ENCODE data around the gene PSMD11.
"Not testable (repeated sequence)": the region's sequence is repeated elsewhere in the genome, so short reads cannot be mapped to it uniquely, and the experiment has no call there.

Gene PSMD11

DNA sequence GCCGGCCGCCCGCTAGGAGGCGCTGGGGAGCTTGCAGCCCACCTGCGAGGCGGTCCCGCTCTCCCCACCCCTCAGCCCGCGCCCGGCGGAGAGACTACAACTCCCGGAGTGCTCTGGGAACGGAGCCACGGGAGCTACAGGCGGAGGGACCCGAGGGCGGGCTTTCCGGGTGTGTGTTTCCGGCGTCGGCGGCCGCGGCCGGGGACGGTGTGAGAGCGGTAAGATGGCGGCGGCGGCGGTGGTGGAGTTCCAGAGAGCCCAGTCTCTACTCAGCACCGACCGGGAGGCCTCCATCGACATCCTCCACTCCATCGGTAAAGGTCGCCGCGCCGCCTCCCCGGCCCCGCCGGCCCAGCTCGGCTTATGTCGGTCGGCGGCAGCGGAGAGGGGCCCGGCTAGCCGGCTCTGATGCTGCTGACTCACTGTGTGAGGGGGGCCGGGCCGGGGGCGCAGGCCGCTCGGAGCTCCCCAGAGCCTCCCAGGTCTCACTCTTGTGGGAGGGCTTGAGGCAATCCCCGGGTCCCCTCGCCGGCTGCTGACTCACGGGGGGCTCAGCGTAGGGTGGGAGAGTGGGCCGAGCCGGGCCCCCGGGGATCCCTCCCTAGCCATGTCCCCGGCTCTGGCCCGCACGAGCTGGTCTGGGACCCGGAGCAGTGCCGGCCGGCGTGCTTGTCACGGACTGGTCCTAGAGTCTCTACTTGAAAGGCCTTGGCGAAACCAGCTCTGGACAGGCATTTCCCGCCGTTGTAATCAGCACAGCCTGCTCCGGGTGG lies at the start of gene PSMD11:
TSS of gene PSMD11 (plus strand) at position 210 of the 773 bp plus-strand sequence. CDS start at position 224, 14 bp downstream.
- peak; percentile 98 for DNase-seq
- Histone ChIP-seq H3K9ac (ENCODE audit: low read depth, low read length) (peak within 1 kb of the TSS; percentile 84), H3K27me3 (ENCODE audit: insufficient read depth, low read length, poor library complexity) (peaks cover 3% of the 10 kb centered on the region), H3K27ac (ENCODE audit: low read length) (peak within 1 kb of the TSS; percentile 60), H3K36me3 (ENCODE audit: insufficient read depth, low read length) (peaks cover 42% of the 10 kb centered on the region), H3K9me3 (ENCODE audit: insufficient read depth, low read length, severe bottlenecking) (no peaks in the 10 kb centered on the region), H3K79me2 (ENCODE audit: insufficient read depth, low read length) (peaks cover 54% of the 10 kb centered on the region), H2AFZ (ENCODE audit: low read depth, low read length) (peak within 1 kb of the TSS; percentile 82), H3K4me1 (ENCODE audit: insufficient read depth, low read length) (peaks cover 32% of the 10 kb centered on the region), H4K20me1 (ENCODE audit: insufficient read depth, low read length) (peaks cover 23% of the 10 kb centered on the region; the same call in 1 of the 2 replicates), H3K4me3 (ENCODE audit: low read depth in 1 of 2, low read length in 2 of 2) (peak within 1 kb of the TSS; percentile 40 to 70; a peak in 3 of 4 replicates), H3K4me2 (ENCODE audit: insufficient read depth, low read length) (peak within 1 kb of the TSS; percentile 92)
- ATAC-seq (ENCODE audit: insufficient read depth, low read depth), result peak; percentile 96
- no peak for TF ChIP-seq EZH2 (IDR thresholded peaks at IDR 0.05; ENCODE audit: borderline replicate concordance, low read depth, low read length, severe bottlenecking)
- TF ChIP-seq, protein P1, sequence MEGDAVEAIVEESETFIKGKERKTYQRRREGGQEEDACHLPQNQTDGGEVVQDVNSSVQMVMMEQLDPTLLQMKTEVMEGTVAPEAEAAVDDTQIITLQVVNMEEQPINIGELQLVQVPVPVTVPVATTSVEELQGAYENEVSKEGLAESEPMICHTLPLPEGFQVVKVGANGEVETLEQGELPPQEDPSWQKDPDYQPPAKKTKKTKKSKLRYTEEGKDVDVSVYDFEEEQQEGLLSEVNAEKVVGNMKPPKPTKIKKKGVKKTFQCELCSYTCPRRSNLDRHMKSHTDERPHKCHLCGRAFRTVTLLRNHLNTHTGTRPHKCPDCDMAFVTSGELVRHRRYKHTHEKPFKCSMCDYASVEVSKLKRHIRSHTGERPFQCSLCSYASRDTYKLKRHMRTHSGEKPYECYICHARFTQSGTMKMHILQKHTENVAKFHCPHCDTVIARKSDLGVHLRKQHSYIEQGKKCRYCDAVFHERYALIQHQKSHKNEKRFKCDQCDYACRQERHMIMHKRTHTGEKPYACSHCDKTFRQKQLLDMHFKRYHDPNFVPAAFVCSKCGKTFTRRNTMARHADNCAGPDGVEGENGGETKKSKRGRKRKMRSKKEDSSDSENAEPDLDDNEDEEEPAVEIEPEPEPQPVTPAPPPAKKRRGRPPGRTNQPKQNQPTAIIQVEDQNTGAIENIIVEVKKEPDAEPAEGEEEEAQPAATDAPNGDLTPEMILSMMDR (IDR thresholded peaks at IDR 0.05; ENCODE audit: borderline replicate concordance, extremely low read depth, low read length, poor library complexity, severe bottlenecking), result no peak

DNA sequence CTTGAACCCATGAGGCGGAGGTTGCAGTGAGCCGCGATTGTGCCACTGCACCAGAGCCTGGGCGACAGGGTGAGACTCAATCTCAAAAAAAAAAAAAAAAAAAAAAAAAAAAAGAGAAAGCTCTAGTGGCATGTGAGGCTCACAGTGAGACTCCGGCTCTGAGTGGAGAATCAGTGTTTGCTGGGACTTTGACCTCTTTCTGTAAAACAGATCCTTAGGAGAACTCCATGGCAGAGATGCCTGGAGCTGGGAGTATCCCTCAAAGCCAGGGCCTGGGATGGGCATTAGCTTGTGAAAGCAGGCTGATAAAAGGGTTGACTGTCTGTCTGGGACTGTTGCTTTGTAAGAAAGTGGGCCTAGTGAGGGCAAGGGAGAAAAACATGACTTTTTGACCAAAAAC lies 48.0 kb upstream of the PSMD11 start:
- Histone ChIP-seq H2AFZ (ENCODE audit: low read depth, low read length) (no peak overlapping the region), H3K36me3 (ENCODE audit: insufficient read depth, low read length) (no peaks in the 10 kb centered on the region), H3K9me3 (ENCODE audit: insufficient read depth, low read length, severe bottlenecking) (no peaks in the 10 kb centered on the region), H4K20me1 (ENCODE audit: insufficient read depth, low read length) (no peaks in the 10 kb centered on the region; the same call in 1 of the 2 replicates), H3K4me2 (ENCODE audit: insufficient read depth, low read length) (no peak overlapping the region), H3K79me2 (ENCODE audit: insufficient read depth, low read length) (no peaks in the 10 kb centered on the region), H3K9ac (ENCODE audit: low read depth, low read length) (no peak overlapping the region), H3K4me3 (ENCODE audit: low read depth in 1 of 2, low read length in 2 of 2) (no peak overlapping the region), H3K27ac (ENCODE audit: low read length) (no peak overlapping the region), H3K27me3 (ENCODE audit: insufficient read depth, low read length, poor library complexity) (no peaks in the 10 kb centered on the region), H3K4me1 (ENCODE audit: insufficient read depth, low read length) (no peaks in the 10 kb centered on the region)
- ATAC-seq (ENCODE audit: insufficient read depth, low read depth) (no peak), DNase-seq (no peak)
- TF ChIP-seq EZH2 (IDR thresholded peaks at IDR 0.05; ENCODE audit: borderline replicate concordance, low read depth, low read length, severe bottlenecking), result no peak
- TF ChIP-seq, protein P1 (IDR thresholded peaks at IDR 0.05; ENCODE audit: borderline replicate concordance, extremely low read depth, low read length, poor library complexity, severe bottlenecking), result no peak

DNA sequence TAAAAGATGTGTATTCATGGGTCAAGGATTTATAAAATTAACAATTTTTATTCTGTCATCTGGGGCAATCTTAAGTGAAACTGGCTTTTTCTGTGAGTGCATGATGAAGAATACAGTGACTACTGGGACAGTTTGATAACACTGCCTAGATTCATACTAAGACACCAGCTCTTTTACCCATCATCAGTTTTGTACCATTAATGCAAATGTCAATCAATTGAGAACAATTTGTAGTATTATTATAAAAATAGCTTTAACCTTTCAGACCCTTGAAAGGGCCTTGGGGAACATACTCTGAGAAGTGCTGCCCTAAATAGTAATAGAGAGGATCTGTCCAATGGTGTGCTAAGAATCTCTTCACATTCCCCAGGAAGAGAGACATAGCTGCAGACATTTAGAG lies 45.4 kb upstream of the PSMD11 start:
- DNase-seq (no peak), ATAC-seq (ENCODE audit: insufficient read depth, low read depth) (no peak)
- H3K4me3 ChIP-seq (ENCODE audit: low read depth in 1 of 2, low read length in 2 of 2), result no peak overlapping the region
- no peaks in the 10 kb centered on the region for H3K27me3 ChIP-seq (ENCODE audit: insufficient read depth, low read length, poor library complexity)
- no peaks in the 10 kb centered on the region for H3K4me1 ChIP-seq (ENCODE audit: insufficient read depth, low read length)
- H4K20me1 ChIP-seq (ENCODE audit: insufficient read depth, low read length), result no peaks in the 10 kb centered on the region; the same call in 1 of the 2 replicates
- H3K4me2 ChIP-seq (ENCODE audit: insufficient read depth, low read length), result no peak overlapping the region
- H3K27ac ChIP-seq (ENCODE audit: low read length), result no peak overlapping the region
- H2AFZ ChIP-seq (ENCODE audit: low read depth, low read length), result no peak overlapping the region
- H3K36me3 ChIP-seq (ENCODE audit: insufficient read depth, low read length), result no peaks in the 10 kb centered on the region
- no peak overlapping the region for H3K9ac ChIP-seq (ENCODE audit: low read depth, low read length)
- no peaks in the 10 kb centered on the region for H3K9me3 ChIP-seq (ENCODE audit: insufficient read depth, low read length, severe bottlenecking)
- H3K79me2 ChIP-seq (ENCODE audit: insufficient read depth, low read length), result no peaks in the 10 kb centered on the region
- TF ChIP-seq, protein P1 (IDR thresholded peaks at IDR 0.05; ENCODE audit: borderline replicate concordance, extremely low read depth, low read length, poor library complexity, severe bottlenecking), result no peak
- TF ChIP-seq EZH2 (IDR thresholded peaks at IDR 0.05; ENCODE audit: borderline replicate concordance, low read depth, low read length, severe bottlenecking), result no peak

DNA sequence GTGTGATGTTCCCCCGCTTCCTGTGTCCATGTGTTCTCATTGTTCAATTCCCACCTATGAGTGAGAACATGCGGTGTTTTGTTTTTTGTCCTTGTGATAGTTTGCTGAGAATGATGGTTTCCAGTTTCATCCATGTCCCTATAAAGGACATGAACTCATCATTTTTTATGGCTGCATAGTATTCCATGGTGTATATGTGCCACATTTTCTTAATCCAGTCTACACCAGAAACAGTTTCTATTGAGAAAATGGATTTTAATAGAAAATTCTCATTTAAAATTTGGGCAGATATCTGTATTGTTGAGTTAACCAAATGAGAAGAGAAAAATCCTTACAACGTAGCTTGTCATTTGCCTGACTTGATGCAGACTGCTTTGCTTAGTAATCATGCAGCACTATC lies 34.2 kb upstream of the PSMD11 start:
- H3K36me3 ChIP-seq (ENCODE audit: insufficient read depth, low read length); H3K4me3 ChIP-seq (ENCODE audit: low read depth in 1 of 2, low read length in 2 of 2); H2AFZ ChIP-seq (ENCODE audit: low read depth, low read length); H3K9me3 ChIP-seq (ENCODE audit: insufficient read depth, low read length, severe bottlenecking); H3K9ac ChIP-seq (ENCODE audit: low read depth, low read length); H3K79me2 ChIP-seq (ENCODE audit: insufficient read depth, low read length); H3K27ac ChIP-seq (ENCODE audit: low read length); H4K20me1 ChIP-seq (ENCODE audit: insufficient read depth, low read length); H3K4me1 ChIP-seq (ENCODE audit: insufficient read depth, low read length); H3K4me2 ChIP-seq (ENCODE audit: insufficient read depth, low read length); H3K27me3 ChIP-seq (ENCODE audit: insufficient read depth, low read length, poor library complexity); DNase-seq; ATAC-seq (ENCODE audit: insufficient read depth, low read depth): not testable (repeated sequence)
